CD4-positive, alpha-beta T cell treated with Interferon alpha-2 for 1 hour (primary cell): ENCODE data around the gene GAS7.
"Not testable (repeated sequence)": the region's sequence is repeated elsewhere in the genome, so short reads cannot be mapped to it uniquely, and the experiment has no call there.

Source experiments
- DNase-seq, 2 donors: peaks; one replicate each; pipeline ENCODE4 v3.0.0-alpha.2; 2020 to 2022

The GAS7 gene

DNA sequence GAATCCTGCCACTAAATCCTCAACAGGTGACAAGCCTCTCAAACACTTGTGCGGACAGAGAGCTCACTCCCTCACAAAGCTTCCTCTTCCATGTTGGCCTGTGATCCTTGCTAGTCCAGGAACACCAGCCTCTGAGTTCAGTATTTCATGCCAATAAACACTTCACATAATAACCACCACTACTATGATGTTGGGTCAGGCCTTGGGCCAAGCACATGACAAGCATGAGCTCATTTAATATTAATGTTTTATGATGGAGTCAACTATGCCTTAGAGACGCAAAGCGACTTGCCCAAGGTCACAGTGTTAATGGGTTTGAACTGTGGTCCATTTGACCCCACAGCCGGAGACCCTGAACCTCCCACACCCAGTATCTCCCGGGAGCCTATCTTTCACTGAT, 129.1 kb downstream of the GAS7 start:
- no peak for DNase-seq

DNA sequence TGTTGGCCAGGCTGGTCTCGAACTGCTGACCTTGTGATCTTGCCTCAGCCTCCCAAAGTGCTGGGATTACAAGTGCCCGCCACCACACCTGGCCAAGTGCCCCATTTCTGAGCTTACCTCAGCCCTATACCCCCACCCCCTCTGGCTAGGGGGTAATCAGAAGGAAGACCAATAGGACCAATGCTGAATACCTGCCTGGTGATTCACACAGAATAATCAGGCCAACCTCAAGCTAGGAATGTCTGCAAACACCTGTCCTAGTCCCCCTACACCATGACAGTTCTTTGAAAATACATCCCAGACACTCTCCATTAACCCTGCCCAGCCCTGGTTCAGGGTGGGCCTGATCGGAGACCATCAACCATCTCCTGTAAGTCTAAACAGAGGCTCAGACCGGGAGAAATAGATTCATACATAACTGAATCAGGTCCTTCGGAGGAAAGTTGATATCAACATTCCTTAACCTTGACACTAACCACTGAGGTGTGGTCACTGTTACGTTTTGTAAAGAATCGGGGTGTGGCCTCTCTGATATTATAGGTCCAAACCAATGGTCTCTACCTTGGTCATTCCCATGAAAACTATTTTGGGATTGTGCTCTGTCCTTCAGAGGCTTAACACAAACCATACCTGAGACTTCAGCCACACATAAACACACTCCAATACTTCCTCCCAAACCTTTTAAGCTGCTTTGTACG, 130.8 kb downstream of the GAS7 start:
- no peak for DNase-seq

DNA sequence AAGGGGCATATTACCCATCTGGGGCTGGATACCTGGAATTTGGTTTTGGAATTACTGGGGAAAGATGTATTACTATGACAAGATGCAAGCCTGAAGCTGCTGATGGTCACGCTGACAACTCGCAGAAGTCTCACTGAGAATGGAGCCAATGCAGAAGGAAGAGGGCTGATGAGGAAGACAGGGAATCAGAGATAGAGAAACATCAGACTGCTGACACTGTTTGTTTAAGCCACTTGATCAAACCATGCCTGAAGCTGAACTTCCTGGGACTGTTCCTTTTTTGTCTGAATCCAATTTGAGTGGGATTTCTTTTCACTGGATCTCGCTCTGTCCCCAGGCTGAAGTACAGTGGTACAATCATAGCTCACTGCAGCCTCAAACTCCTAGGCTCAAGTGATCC, 133.9 kb downstream of the GAS7 start:
- no peak for DNase-seq

DNA sequence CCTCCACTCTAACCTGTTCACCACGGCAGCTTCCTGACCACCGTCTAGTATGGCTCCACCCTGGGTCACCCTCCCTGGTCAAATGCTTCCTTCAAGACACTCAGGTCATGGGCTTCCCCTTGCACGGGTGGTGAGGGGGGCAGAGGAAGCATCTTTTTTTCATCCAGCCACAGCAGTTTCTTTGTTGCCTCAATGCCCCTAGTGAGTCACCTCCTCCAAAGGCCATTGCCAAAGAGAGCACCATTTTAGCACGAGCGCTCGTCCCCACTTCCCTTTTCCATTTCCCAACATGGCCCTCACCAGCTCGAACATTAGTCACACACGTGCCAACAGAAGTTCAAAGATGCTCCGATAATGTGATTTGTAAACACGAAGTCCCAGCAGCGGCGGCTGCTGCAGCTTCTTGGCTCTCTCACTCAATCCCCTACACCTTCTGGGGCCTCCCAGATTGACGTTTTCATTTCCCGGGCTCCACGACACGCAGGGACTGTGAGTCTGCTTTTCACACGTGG, 134.6 kb downstream of the GAS7 start:
- DNase-seq, result peak; percentile 31 to 81

DNA sequence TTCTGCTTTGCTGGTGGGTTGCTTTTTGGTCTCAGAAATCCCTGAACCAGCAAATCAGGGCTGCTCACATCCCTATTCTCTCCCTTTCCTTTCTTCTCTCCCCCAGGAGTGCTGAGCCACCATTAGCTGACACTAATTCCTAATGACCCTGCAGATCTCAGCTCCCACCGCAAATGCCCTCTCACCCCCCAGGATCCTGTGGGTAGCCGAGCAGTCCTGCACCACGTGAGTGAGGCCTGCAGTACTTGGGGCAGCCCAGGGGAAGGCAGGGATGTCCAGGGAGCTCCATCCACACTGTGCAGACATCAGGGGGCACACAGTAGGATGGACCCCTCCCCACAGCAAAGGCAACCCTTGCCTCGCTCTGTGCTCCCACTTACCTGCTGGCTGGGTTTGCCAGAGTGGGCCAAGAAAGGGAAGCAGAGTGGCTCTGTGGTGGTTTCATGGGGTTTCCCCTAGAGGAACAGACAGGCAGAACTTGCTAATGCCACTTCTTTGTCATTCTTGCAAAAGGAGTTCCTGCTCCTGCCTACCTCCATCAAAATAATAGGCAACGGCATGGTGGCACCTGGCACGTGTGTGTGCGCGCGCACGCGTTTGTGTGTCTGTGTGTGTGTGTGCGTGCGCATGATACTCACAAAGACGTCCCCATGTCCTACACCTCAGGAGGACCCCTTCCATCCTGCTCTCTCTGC, 135.6 kb downstream of the GAS7 start:
- peak in 1 of 2 donors; percentile 39 for DNase-seq

DNA sequence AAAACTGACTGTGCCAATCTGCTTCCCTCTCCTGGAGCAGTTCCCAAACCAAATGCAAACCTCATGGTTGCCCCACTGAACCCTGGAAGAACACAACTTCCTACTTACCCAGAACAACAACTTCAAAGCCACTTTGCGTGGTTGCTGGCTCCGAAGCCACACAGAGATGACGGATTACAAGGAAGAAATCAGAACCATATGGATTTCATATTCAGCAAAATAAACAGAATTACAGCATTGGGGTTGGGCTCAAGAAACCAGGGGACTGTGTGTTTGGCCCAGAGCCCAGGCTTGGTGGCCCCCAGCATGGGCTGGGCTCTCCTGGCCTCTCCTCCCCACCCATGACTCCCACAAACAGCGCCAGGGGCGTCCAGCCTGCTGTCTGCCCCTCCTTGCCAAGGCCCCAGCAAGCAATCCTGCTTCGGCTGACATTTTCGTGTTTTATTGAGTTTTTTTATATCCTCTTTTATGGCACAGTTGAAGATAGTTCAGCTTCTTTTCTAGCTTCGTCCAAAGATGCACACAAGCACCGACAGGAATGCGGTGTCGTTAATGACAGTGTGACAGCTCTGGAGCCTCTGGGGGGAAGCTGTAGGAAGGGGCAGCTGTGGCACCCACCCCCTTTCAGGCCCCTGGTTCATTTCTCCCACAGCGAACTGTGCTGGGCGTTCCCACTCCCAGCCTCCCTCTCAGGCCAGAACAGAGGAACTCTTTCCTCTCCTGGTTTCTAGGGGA, 137.1 kb downstream of the GAS7 start:
- DNase-seq, result no peak

DNA sequence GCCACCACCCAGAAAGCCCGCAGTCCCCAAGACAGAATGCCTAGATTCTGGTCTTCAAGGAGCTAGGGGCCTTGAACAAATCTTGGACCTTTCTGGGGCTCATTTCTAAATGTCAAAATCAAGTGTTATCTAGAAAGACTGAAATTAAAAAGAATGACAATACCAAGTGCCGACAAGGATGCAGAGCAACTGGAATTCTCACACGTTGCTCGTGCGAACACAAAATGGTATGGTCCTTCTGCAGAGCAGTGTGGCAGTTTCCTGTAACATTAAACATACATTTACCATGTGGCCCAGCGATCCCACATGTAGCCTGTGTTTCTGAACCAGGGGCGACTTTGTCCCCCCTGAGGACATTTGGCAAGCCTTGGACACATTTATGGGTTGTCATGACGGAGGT, 137.9 kb downstream of the GAS7 start:
- DNase-seq, result no peak

DNA sequence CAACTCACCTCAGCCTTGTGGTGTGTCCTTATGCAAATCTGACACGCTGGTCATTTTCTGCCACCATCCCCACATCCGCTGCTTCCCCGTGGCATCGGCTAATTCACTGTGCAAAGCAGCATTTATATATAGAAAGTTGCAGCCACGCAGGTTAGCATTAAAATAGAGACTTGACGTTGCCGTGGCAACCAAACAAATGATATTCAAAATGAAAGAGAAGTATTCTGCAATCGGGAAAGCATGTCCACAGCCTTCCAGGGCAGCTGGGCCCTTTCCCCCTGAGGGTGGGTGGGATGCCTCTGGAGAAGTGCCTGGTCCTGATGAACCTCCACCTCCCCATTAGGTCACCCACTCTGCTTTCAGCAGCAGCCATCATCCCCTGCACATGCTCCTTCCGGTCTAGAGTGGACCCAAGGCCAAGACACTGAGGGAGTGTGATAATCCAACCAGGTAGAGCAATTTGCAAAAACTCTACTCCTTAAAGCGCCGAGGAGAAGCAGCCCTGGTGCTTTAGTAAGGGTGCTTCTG, 138.7 kb downstream of the GAS7 start:
- DNase-seq, result peak in 1 of 2 donors; percentile 40

DNA sequence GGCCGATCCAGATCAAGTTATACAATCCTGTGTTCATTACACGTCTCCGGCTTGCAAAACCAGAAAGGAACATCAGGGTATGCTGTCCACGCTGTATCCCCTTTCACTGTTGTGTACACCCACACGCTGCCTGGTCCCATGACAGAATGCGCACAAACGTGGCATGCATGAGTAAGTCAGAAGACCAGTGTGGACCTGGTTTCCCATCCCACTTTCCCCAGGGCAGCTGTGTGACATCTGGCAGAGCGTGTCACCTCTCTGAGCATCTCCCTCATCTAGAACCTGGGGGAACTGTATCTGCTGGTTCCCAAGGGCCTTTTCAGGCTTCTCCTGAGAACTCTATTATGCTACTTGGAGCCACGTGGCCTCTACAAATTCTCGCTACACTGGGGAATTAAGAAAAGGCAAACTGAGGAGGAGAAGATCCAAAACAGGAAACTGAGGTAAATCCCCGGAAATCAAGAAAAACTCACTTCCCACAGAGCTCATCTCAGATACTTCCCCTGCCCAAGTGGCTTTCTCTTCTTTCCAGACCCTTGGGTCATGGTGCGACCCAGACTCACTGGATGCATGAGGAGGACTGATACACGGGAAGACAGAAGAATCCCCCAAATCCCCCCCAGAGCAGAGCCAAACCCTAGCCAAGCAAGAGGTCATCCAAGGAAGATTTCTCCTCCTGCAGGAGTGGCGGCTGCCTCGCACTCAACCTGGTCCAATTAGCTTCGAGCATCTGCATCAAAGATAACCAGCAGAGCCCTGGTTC, 139.3 kb downstream of the GAS7 start:
- DNase-seq, result no peak

DNA sequence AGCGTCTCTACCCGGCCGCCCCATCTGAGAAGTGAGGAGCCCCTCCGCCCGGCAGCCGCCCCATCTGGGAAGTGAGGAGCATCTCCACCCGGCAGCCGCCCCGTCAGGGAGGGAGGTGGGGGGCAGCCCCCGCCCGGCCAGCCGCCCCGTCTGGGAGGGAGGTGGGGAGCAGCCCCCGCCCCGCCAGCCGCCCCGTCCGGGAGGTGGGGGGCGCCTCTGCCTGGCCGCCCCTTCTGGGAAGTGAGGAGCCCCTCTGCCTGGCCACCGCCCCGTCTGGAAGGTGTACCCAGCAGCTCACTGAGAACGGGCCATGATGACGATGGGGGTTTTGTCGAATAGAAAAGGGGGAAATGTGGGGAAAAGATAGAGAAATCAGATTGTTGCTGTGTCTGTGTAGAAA, 140.9 kb downstream of the GAS7 start:
- DNase-seq, result not testable (repeated sequence)

DNA sequence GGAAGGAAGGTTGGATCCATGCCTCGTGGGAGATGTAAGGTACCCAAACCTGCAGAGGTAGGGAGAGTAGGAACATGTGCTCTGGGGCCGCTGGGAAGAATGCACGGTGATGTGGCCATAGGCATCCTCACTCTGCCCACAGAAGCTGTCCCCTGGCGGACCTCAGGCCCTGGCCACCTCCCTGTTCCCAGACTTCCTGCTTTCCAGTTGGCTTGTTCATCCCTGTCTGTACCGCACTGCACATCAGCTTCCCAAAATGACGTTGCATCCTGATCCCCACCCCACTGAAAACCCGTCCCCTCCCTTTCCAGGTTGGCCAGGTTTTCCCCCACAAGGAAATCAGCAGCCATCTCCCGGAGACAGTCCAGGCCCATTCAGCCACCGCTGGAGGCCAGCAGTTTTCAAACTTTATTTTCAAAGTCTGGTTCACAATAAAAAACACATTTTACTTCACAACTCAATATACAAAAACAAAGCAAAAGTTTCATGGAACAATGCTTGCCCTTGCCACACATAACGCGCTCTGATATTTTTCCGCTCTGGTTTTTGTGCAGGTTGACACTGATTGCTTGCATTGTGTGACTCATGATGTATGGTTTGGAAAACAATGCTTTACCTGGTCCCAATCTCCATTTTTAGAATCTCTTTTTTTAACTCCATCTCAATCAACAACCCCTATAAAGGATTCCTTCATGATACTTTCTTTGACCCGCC, 143.0 kb downstream of the GAS7 start:
- no peak for DNase-seq

DNA sequence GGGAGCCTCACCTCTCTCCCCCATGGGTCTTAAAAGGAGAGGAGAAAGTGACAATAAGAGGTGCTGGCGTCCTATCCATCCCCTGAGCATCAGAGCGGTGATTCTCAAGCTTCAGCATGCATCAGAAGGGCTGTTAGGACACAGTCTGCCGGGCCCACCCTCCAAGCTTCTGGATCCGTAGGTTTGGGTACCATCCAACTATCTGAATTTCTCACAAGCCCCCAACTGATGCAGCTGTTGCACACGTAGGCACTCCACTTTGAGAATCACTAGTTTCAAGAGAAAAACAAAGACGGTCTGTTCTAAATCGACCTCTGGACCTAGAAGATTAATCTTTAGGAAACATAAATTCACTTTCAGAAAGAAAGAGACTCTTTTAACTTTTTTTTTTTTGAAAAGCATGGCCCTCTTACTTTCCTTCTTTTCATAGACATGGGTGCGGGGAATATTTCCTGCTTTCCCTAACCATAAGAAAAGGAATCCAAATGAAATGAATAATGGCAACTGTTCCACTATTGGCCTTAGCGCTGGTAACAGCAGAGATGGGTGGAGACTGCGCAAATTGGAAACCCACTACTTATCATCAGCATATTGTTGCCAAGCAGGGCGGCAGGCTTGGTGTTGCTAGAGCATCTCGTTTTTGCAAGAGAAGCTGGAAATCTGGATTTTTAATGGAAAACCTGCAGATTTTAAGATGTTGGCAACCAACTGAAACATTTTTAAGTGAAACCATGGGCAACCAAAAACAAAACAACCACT, 144.4 kb downstream of the GAS7 start:
- DNase-seq, result no peak

DNA sequence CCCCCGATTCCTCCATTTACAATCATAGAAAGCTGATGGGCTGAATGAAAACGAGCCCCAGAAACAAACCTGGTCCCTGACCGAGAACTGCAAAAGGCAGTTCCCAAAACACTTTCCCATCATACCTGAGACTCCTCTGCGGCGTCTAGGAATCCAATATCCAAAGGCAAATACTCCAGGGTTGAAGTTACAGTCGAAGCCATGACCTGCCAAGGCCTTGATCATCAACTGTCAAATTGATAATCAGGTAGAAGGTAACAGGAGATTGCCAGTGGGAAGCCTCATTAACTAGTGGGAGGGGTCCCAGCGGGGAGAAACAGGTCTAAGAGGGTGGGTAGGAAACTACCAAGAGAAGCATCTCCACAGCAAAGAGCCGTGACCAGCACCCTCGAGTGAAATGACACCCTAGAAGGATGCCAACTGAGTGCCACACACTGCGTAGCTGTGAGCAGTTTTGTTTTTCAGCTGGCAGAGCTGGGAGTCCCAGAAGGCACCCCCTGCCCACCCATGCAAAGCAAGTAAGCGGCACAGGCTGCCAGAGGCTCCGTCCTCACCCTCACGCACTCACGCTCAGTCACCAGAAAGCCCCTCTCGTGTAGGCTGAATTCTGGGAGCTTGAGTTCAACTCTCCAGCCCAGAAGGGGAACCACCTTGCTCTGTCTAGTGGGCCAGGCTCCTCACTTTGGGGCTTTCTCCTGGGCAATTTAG, 146.1 kb downstream of the GAS7 start:
- peak in 1 of 2 donors; percentile 39 for DNase-seq

DNA sequence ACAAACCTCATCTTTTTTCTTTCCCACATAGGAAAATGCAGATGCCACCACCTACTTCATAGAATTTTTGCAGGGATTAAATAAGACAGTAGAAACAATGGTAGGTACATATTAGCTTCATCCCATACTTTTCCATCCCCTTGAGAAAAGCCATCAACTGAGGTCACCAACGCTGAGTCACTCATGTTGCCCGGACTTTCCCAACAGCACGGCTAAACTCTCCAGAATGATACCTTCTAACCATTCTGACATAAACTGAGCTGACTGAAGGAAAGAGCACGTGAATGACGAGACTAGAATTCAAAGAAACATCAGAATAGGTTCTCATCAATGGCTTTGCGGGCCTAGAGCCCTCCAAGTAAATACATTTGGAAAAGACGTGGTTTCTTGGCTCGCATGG, 147.3 kb downstream of the GAS7 start:
- DNase-seq, result no peak

DNA sequence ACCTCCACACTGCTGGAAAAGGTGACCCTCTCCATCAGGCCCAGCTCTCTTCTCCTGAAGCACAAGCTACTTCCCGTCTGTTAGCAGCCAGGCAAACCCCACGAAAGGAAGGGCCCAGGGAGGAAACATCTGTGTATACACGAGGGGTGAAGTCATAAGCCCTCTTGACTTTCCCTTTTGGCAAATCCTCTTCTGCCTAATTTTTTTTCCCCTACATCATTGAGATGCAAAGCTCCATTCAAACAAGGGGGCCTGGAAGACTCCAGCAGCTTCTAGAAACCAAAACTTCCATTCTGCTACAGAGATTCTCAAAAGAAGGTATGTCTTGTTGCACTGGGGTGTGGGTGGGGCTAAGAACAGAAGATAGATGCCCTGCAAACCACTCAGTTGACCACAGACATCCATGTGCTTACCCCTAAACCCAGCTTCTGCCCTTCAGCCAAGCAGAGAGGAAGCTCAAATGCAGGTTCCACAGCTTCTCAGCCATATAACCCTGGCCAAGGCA, 147.8 kb downstream of the GAS7 start:
- peak in 1 of 2 donors; percentile 25 for DNase-seq

DNA sequence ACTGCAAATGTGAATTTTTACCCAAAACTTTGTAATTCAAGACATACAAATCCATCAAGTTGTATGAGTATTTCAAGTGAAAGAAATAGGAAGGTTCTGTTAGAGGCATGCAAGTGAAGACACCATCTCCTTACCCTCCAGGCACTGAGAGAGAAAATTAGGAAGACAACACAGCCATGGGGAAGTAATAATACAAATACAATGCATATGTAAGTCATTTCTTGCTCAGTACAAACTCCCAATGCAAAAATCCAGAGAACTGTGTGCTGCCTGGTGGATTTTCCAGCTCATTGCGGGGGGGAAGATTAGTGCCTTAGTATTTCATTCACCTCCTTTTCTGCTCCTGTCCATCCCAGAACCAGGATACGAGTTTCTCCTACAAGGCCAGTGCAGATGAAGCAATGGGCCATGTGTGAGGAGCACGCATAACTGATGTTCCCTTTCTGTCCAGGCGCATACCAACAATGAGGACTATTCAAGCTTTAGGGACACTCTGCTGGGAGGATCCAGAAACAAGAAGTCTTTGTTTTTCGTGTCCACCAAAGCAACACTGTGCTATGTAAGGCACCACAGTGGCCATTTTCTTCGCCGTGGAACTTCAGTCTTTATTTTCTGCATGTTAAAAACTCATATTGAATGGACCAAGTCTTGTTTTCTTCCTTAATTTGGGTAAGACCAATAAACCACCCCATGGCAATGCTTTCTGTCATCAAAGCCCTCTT, 149.6 kb downstream of the GAS7 start:
- DNase-seq, result no peak

DNA sequence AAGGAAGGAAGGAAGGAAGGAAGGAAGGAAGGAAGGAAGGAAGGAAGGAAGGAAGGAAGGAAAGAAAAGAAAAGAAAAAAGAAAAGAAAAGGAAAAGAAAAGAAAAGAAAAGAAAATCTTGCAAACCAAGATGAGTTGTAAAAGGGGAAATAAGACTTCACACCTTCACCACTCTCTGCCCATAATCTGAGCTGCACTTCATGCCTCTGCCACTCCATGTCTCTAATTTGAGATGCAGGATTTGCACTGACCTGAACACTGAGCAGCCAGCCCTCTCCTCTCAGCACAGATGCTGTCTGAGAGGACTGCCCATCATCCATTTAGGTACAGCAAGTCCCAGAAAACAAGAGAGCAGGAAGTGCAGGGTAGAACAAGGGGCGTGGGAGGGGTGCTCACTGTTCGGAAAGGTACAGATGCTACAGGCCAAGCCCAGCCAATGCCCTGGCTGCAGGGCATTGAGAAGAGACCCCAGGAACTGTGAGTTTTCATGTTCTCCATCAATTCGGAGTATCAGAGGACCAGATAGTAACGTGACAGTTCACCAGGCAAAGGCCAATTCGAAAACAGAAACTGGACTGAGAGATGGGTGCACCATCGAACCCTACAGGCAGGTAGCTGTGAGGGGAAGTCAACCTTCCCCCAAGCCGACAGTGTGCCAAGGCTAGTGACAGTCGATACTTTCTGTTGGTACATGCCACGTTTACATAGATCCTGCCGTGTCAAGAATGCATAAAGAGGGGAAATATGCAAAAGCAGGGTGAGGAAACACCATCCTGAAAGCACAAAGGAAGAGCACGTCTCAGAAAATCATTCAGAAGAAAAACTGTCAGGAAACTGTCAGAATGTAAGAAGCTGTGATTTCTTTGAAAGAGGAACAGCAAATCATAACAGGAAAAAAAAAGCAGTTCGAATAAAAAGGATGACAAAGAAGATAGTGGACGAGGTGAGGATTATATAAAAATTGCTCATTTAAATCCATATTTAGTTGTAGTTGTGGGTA, 151.3 kb downstream of the GAS7 start:
- DNase-seq, result no peak
